Small intestine (tissue), 7 donors: ENCODE data around the gene CTNNA3. TPM values are rescaled to one million over a fixed set of nuclear protein-coding genes. Genes with fewer than 3 reads are reported as not detected.

Source experiments
- DNase-seq, 2 donors: peaks; one replicate each; pipeline versions ENCODE4 v3.0.0 to v3.0.0-alpha.2; 2013
- FAIRE-seq: peaks from 2 replicates; lab custom pipeline; 2012; peaks lifted over from hg19 to GRCh38; lab: Jason Lieb, UNC
- H3K27ac ChIP-seq, 3 donors: one replicate each; pipeline ENCODE4 v1.5.1; 2013; ENCODE audit warnings: low read length in 2 of 3, mild to moderate bottlenecking in 2 of 3, control low read depth in 1 of 3, inconsistent platforms in 1 of 3, low read depth in 1 of 3, moderate library complexity in 1 of 3
- H3K27me3 ChIP-seq, 3 donors: one replicate each; pipeline ENCODE4 v1.6.1; 2013; ENCODE audit warnings: low read length in 3 of 3, inconsistent platforms in 1 of 3; ENCODE audit not compliant: control insufficient read depth in 3 of 3, insufficient read depth in 3 of 3
- H3K36me3 ChIP-seq, 3 donors: one replicate each; pipeline ENCODE4 v1.6.1; 2013; ENCODE audit warnings: low read length in 3 of 3, inconsistent platforms in 1 of 3, low read depth in 1 of 3, mild to moderate bottlenecking in 1 of 3, moderate library complexity in 1 of 3; ENCODE audit not compliant: control insufficient read depth in 3 of 3, insufficient read depth in 2 of 3
- H3K4me1 ChIP-seq, 3 donors: one replicate each; pipeline ENCODE4 v1.6.1; 2013; ENCODE audit warnings: low read length in 2 of 3, inconsistent platforms in 1 of 3, low read depth in 1 of 3, mild to moderate bottlenecking in 1 of 3, moderate library complexity in 1 of 3; ENCODE audit not compliant: control insufficient read depth in 3 of 3, insufficient read depth in 2 of 3
- H3K4me3 ChIP-seq, 3 donors: one replicate each; pipeline ENCODE4 v1.5.1; 2013; ENCODE audit warnings: low read length in 3 of 3, control low read depth in 1 of 3, inconsistent platforms in 1 of 3, low read depth in 1 of 3, mild to moderate bottlenecking in 1 of 3, moderate library complexity in 1 of 3
- H3K9me3 ChIP-seq, 2 donors: one replicate each; pipeline ENCODE4 v1.6.1; 2013; ENCODE audit warnings: low read depth in 1 of 2, low read length in 1 of 2; ENCODE audit not compliant: control insufficient read depth in 2 of 2, insufficient read depth in 1 of 2
- WGBS, 3 donors: extraction: QIAGEN DNeasy Blood & Tissue Kit; methylation state at CpG; one replicate each; pipeline ENCODE4 v1.1.7; 2013; 5-methylcytosine and 5-hydroxymethylcytosine counted together
- polyA plus RNA-seq, 4 donors: library from polyadenylated mRNA; stranded (reverse) in 3 of 4; unstranded in 1 of 4; fragments of 200-250 nt in 3 of 4; fragments of 120-200 nt in 1 of 4; gene quantifications; one replicate each; pipeline versions ENCODE4 v1.2.1 to v1.2.3, GENCODE V29; 2013
- donor health status: healthy with polysubstance abuse.
- donor health status: control.
- donor health status: control.
- donor health status: Bipolar disorder and iron deficiency.
- donor health status: healthy.

Gene CTNNA3
- polyA plus RNA-seq, 4 donors: 0.24 to 0.38 TPM; not detected in 2

DNA sequence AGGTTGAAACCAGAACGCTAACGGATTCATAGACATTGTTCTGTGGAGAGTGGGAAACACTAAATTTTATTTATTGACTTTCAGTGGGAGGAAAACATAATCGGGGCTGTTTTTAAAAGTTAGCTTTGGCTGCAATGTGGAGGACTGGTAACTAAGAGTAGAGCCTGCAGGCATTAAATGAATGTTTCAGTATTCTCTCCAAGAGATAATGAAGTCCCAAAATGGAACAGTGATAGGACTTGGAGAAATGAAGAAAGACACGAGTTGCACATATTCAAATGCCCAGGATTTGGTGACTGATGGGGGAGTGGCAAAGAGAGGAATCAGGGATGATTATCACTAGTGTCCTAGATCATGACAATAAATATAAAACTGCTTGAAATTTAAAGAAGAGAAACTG lies 1130.0 kb downstream of the CTNNA3 start:
- 71 to 75% (median 73%) methylated on average over 4 of the region's 4 CpGs for WGBS, 3 donors
- Histone ChIP-seq H3K4me1 (no peaks in the 10 kb centered on the region), H3K4me3 (no peak overlapping the region), H3K27me3 (no peaks in the 10 kb centered on the region), H3K36me3 (no peaks in the 10 kb centered on the region), H3K9me3 (no peaks in the 10 kb centered on the region), H3K27ac (no peak overlapping the region)
- FAIRE-seq (no peak), DNase-seq (no peak)

DNA sequence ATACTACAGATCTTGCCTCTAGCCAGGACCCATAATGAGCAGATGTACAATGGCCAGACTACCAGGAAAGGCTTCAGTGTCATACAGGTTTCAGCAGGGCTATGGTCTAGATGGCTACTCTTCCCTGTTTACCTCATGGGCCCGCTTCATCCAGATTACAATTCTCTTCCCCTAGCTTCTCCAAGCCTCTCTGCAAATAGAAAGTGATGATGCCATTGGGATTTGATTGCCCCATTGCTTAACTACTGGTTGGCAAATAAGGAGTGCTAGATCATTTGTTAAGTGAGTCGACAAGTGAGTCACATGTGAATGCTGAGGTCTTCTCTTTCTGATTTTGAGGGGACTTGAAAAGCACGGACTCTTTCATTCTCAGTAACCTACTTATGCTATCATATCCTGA lies 1131.7 kb downstream of the CTNNA3 start:
- Histone ChIP-seq H3K36me3 (no peaks in the 10 kb centered on the region), H3K27me3 (no peaks in the 10 kb centered on the region), H3K4me3 (no peak overlapping the region), H3K27ac (no peak overlapping the region), H3K9me3 (no peaks in the 10 kb centered on the region), H3K4me1 (no peaks in the 10 kb centered on the region)
- WGBS, 3 donors: 13 to 40% (median 31%) methylated on average over 3 of the region's 3 CpGs
- FAIRE-seq (no peak), DNase-seq (peak; percentile 16 to 44)

DNA sequence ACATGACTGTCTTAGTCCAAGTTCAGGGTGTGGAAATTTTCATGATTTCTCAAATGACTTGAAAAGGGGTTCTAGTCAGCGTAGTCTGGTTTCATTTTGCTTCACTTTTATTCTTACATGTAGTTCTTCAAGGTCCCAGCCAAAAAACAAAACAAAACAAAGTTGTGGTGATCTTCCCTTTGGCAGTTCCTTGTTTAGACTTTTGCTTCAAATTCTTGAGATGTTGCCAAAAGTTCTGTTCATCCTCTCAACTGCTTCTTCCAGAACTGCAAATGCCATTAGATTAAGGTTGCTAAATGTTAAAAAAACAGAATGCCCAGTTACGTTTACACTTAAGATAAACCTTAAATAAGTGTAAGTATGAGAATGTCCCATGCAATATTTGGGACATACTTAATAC lies 1140.9 kb downstream of the CTNNA3 start:
- Histone ChIP-seq H3K4me1 (no peaks in the 10 kb centered on the region), H3K27me3 (no peaks in the 10 kb centered on the region), H3K36me3 (no peaks in the 10 kb centered on the region), H3K4me3 (no peak overlapping the region), H3K9me3 (no peaks in the 10 kb centered on the region), H3K27ac (no peak overlapping the region)
- WGBS, 3 donors: 46 to 56% (median 49%) methylated on average over 2 of the region's 2 CpGs
- DNase-seq (no peak), FAIRE-seq (no peak)

DNA sequence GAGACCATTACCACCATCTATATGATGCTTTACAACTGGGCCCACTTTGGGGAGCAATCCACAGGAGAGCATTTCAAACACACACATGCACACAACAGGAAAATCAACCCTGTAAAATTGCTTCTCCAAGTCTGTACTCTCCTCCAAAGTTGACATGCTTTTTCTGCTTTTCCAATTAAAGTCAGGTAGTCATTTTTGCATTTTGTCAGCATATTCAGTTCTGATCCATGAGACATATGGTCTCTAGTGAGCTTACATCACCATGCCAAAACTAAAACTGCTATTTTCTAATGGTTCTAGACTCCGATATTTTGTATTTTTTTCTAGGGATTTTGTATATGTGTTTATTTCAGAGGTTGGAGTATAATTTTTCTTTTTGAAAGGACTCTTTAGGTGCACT lies 1143.7 kb downstream of the CTNNA3 start:
- 86 to 95% (median 89%) methylated on average over 1 of the region's 1 CpG for WGBS, 3 donors
- FAIRE-seq (no peak), DNase-seq (no peak)
- H3K27me3 ChIP-seq: no peaks in the 10 kb centered on the region
- no peaks in the 10 kb centered on the region for H3K4me1 ChIP-seq
- H3K27ac ChIP-seq: no peak overlapping the region
- no peaks in the 10 kb centered on the region for H3K36me3 ChIP-seq
- no peaks in the 10 kb centered on the region for H3K9me3 ChIP-seq
- H3K4me3 ChIP-seq: no peak overlapping the region

DNA sequence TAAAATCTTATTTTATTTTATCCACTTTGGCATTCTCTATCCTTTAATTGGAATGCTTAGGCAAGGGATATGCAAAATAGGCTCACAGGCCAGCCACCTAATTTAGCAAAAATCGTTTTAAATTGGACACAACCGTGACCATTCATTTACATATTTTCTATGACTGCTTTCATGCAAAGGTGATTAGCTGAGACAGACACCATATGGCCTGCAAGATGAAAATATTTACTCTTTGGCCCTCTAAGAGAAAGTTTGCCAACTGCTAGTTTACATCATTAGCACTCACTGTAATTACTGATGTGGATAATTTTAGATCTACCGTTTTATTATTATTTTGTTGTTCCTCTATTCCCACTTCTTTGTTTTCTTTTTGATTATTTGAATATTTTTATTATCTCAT lies 1145.6 kb downstream of the CTNNA3 start:
- DNase-seq (no peak), FAIRE-seq (no peak)
- no peaks in the 10 kb centered on the region for H3K36me3 ChIP-seq
- no peaks in the 10 kb centered on the region for H3K27me3 ChIP-seq
- WGBS, 3 donors: 54 to 63% (median 56%) methylated on average over 3 of the region's 3 CpGs
- no peaks in the 10 kb centered on the region for H3K4me1 ChIP-seq
- no peaks in the 10 kb centered on the region for H3K9me3 ChIP-seq
- no peak overlapping the region for H3K27ac ChIP-seq
- H3K4me3 ChIP-seq: no peak overlapping the region

DNA sequence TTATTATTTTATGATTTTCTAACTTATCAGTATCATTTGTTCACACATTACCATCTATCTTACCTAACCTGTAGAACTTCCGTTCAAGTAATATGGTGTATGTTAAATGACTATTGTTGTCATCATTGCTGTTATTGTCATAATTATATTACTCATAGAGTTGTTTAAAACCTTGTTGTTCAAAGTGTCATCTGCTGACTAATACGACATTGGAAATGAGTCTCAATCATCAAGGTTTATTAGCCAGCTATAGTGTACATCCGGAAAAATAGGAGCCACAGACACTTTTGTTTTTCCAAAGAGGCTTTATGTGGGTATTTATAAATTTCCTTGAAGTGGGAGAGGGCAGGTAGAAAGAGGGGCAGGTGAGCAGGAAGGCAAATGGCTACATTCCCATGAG lies 1157.1 kb downstream of the CTNNA3 start:
- FAIRE-seq (no peak), DNase-seq (no peak)
- H3K27ac ChIP-seq: no peak overlapping the region
- no peaks in the 10 kb centered on the region for H3K27me3 ChIP-seq
- no peaks in the 10 kb centered on the region for H3K9me3 ChIP-seq
- no peak overlapping the region for H3K4me3 ChIP-seq
- no peaks in the 10 kb centered on the region for H3K36me3 ChIP-seq
- 66 to 74% (median 67%) methylated on average over 3 of the region's 3 CpGs for WGBS, 3 donors
- H3K4me1 ChIP-seq: no peaks in the 10 kb centered on the region

DNA sequence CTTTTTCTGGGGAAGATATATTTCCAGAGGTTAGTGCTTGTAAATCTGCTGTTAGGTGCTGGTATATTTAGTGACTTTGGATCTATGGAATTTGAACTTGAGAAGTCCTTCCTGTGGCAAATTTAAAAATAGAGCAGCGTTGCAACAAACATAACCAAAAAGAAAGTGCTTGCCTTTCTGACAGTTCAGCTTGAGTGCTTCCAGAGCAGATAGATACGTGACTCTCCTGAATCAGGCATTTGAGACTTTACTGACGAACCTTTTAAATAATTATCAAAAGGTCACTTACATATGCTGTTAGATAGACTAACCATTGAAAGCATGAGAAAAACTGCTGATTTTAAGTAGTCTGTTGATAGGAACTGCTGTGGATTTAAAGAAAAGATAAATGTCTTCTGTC lies 1157.6 kb downstream of the CTNNA3 start:
- no peak overlapping the region for H3K4me3 ChIP-seq
- WGBS, 3 donors: 59 to 67% (median 65%) methylated on average over 3 of the region's 3 CpGs
- H3K27ac ChIP-seq: no peak overlapping the region
- no peaks in the 10 kb centered on the region for H3K36me3 ChIP-seq
- H3K27me3 ChIP-seq: no peaks in the 10 kb centered on the region
- no peak for DNase-seq
- FAIRE-seq: no peak
- no peaks in the 10 kb centered on the region for H3K4me1 ChIP-seq
- no peaks in the 10 kb centered on the region for H3K9me3 ChIP-seq

DNA sequence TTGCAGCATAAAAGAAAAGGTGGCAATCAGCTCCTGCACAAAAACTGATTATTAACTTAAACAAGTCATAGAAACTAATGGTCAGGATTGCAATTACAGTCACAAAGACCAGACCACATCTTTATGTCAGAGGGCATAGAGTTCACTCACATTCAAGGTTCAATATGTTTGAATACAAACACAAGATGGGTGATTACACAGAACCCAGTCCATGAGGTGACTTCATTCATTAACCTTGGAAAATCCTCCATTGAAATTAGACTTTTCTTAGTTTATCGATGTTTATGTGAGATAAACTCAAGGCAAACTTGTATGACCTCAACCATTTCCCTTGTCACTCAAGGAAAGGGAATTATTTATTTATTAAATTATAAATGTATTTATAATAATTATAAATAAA lies 1158.8 kb downstream of the CTNNA3 start:
- H3K4me1 ChIP-seq: no peaks in the 10 kb centered on the region
- H3K27ac ChIP-seq: no peak overlapping the region
- 35 to 60% (median 49%) methylated on average over 1 of the region's 1 CpG for WGBS, 3 donors
- no peaks in the 10 kb centered on the region for H3K27me3 ChIP-seq
- no peaks in the 10 kb centered on the region for H3K36me3 ChIP-seq
- no peak for FAIRE-seq
- H3K9me3 ChIP-seq: no peaks in the 10 kb centered on the region
- no peak for DNase-seq
- no peak overlapping the region for H3K4me3 ChIP-seq

DNA sequence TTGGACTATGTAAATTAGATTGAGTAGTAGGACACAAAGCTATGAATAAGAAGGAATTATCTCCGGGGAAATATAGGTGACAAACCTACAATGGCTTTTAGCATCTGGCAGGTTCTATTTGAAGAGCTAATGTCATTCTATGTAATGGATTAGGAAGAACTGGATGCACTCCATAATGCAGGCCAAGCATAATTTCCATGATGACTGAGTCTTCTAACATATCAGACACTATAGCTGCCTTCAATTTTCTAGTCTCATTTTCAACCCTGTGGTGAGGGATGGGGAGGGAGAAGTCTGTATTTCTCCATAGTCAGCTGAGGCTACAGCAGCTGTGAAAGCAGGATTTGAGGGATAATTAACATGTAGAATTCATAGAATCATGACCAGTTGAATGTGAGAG lies 1160.6 kb downstream of the CTNNA3 start:
- 80 to 86% (median 83%) methylated on average over 1 of the region's 1 CpG for WGBS, 3 donors
- H3K9me3 ChIP-seq: no peaks in the 10 kb centered on the region
- H3K4me3 ChIP-seq: no peak overlapping the region
- no peak for FAIRE-seq
- H3K36me3 ChIP-seq: no peaks in the 10 kb centered on the region
- H3K27me3 ChIP-seq: no peaks in the 10 kb centered on the region
- H3K27ac ChIP-seq: no peak overlapping the region
- no peak for DNase-seq
- no peaks in the 10 kb centered on the region for H3K4me1 ChIP-seq
